ENCODE data around the gene ZNF280A. TPM values are rescaled to one million over a fixed set of nuclear protein-coding genes. Genes with fewer than 3 reads are reported as not detected.

Gene ZNF280A
- total and polyA plus RNA-seq, 2 of the 8 experiments (the other 6 are each of a cell fraction or from before 2014, with no cell fraction given): 0.09 to 0.61 TPM

DNA sequence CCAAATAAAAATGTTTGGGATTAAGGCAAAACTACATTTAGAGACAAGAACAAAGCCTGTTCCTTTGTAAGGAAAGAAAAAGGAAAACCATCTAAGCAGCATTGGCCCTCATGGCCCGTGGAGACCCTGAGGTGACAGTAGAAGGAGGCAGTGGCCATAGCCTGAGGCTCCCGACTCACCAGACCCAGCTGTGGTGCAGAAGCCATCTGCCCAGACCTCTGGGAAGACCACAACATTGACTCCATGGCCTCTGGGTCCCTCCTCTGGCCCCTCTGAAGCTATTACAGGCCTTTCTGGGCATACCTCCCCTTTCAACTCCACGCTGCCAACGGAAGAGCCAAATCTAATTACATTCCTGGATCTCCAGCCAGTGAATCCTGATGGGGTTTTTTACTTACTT is 32.6 kb upstream of the ZNF280A start:
- Histone ChIP-seq H3K9ac (replicated peaks in 1 of 4; ENCODE audit: extremely low read depth in 1 of 4, low read depth in 3 of 4, low read length in 3 of 4) (no peak overlapping the region), H3K23me2 (ENCODE audit: low read depth, low read length) (no peaks in the 10 kb centered on the region), H3K4me3 (ENCODE audit: extremely low read depth in 1 of 4, insufficient read depth in 2 of 4, low read depth in 3 of 4, low read length in 4 of 4) (no peak overlapping the region), H3K56ac (replicated peaks; ENCODE audit: insufficient read length, low read depth, low read length) (no peak overlapping the region), H3K27me3 (replicated peaks in 1 of 4; ENCODE audit: control insufficient read depth in 3 of 4, extremely low read depth in 1 of 4, insufficient read depth in 3 of 4, low read length in 3 of 4) (peaks cover 23 to 61% (median 38%) of the 10 kb centered on the region in 4 experiments; a peak in 6 of 7 replicates), H2BK15ac (ENCODE audit: low read length) (no peak overlapping the region), H2AK5ac (ENCODE audit: low read depth, low read length) (no peak overlapping the region), H3K18ac (ENCODE audit: extremely low read depth, low read length) (no peak overlapping the region), H4K5ac (ENCODE audit: insufficient read length, low read depth, low read length) (no peak overlapping the region), H4K8ac (ENCODE audit: extremely low read depth, insufficient read depth, low read length) (no peak overlapping the region), H3K27ac (ENCODE audit: low read depth, low read length) (no peak overlapping the region), H4K91ac (replicated peaks; ENCODE audit: insufficient read length, low read length) (no peak overlapping the region), H3K23ac (ENCODE audit: insufficient read length) (no peak overlapping the region), H2AFZ (ENCODE audit: low read length) (no peak overlapping the region), H3K4ac (replicated peaks; ENCODE audit: insufficient read length, low read depth, low read length) (no peak overlapping the region), H3K79me1 (ENCODE audit: low read depth, low read length) (no peaks in the 10 kb centered on the region), H2BK5ac (ENCODE audit: low read depth, low read length) (no peak overlapping the region), H2BK20ac (ENCODE audit: low read length) (no peak overlapping the region), H3K14ac (ENCODE audit: insufficient read length) (no peak overlapping the region), H3K79me2 (ENCODE audit: control insufficient read depth in 1 of 2, insufficient read depth in 2 of 2, low read length in 2 of 2) (no peaks in the 10 kb centered on the region), H3K9me3 (ENCODE audit: insufficient read depth in 2 of 2, low read depth in 1 of 2, low read length in 1 of 2) (peaks cover 22 to 56% of the 10 kb centered on the region in 2 experiments; a peak in 3 of 4 replicates), H2BK12ac (ENCODE audit: low read depth, low read length) (no peak overlapping the region), H2BK120ac (replicated peaks; ENCODE audit: low read depth, low read length) (no peak overlapping the region), H3K4me1 (replicated peaks in 1 of 4; ENCODE audit: control insufficient read depth in 3 of 4, insufficient read depth in 4 of 4, low read length in 3 of 4) (no peaks in the 10 kb centered on the region), H3K36me3 (ENCODE audit: control insufficient read depth in 2 of 4, insufficient read depth in 4 of 4, low read length in 3 of 4) (no peaks in the 10 kb centered on the region), H4K20me1 (replicated peaks in 1 of 2; ENCODE audit: control insufficient read depth in 1 of 2, insufficient read depth in 2 of 2, low read length in 2 of 2) (peaks cover 0 to 1% of the 10 kb centered on the region in 2 experiments), H3K4me2 (ENCODE audit: insufficient read depth in 1 of 2, low read depth in 2 of 2, low read length in 2 of 2) (no peak overlapping the region)
- POLR2A ChIA-PET (ENCODE audit: partially characterized antibody): no interaction called here
- 53% methylated on average over 4 of the region's 4 CpGs; no CpG with 5 or more reads in 1 of the 2 experiments for WGBS, 2 experiments (ENCODE audit: extremely low coverage in 1 of 2, insufficient coverage in 1 of 2, insufficient read length in 1 of 2, insufficient replicate concordance in 2 of 2, low coverage in 1 of 2, low lambda C conversion rate in 2 of 2, missing lambda C conversion rate in 1 of 2)
- TF ChIP-seq CTCF (IDR thresholded peaks at IDR 0.05; ENCODE audit: control extremely low read depth in 1 of 3, insufficient read depth in 1 of 3, low read depth in 1 of 3, low read length in 3 of 3) (peak; percentile 31 to 61 (median 51)), CHD2 (IDR thresholded peaks at IDR 0.05; ENCODE audit: low read length) (no peak), CREB1 (IDR thresholded peaks at IDR 0.05) (no peak), MAX (IDR thresholded peaks at IDR 0.05) (no peak), RAD21 (IDR thresholded peaks at IDR 0.05 in 1 of 2, conservative IDR thresholded peaks at IDR 0.05 in 1 of 2; ENCODE audit: low read depth in 2 of 2, low read length in 2 of 2) (peak; percentile 76 to 81), HDAC6 (IDR thresholded peaks at IDR 0.05; ENCODE audit: low read depth, low read length) (no peak)
- no peak for DNase-seq (ENCODE audit: low read depth in 1 of 2, low spot score in 2 of 2)
- CTCF ChIA-PET (ENCODE audit: partially characterized antibody): interaction anchor here (0.8 kb wide), 1 partner anchor 88 kb away, joined by 3 read pairs; no protein-coding TSS in a partner anchor
- no peak for FAIRE-seq

Data from H1 (cell line).